Measurements from ENCODE around the gene IL22RA1. TPM values are rescaled to one million over a fixed set of nuclear protein-coding genes. Genes with fewer than 3 reads are reported as not detected.

IL22RA1 gene
- total RNA-seq, 4 donors from 2014 or later: 0.12 to 1.2 (median 0.39) TPM

GRCh38 chr1:24098943-24099638, 43.8 kb downstream of the IL22RA1 start:
- DNase-seq (ENCODE audit: low spot score) (no peak), ATAC-seq (ENCODE audit: low FRiP score) (no peak)
- no peak for TF ChIP-seq CTCF (IDR thresholded peaks at IDR 0.05)

GRCh38 chr1:24098102-24098501, 44.8 kb downstream of the IL22RA1 start:
- ATAC-seq (ENCODE audit: low FRiP score) (no peak), DNase-seq (ENCODE audit: low spot score) (no peak)
- TF ChIP-seq CTCF (IDR thresholded peaks at IDR 0.05): no peak

GRCh38 chr1:24097663-24098062, 45.3 kb downstream of the IL22RA1 start:
- TF ChIP-seq CTCF (IDR thresholded peaks at IDR 0.05): no peak
- ATAC-seq (ENCODE audit: low FRiP score): no peak

GRCh38 chr1:24096739-24097103, 46.2 kb downstream of the IL22RA1 start:
- ATAC-seq (ENCODE audit: low FRiP score): no peak
- no peak for DNase-seq (ENCODE audit: low spot score)
- no peak for TF ChIP-seq CTCF (IDR thresholded peaks at IDR 0.05)

More at GRCh38 chr1:24097663-24098062, 45.3 kb downstream of the IL22RA1 start:
- DNase-seq (ENCODE audit: low spot score): no peak

GRCh38 chr1:24096009-24096738, 46.8 kb downstream of the IL22RA1 start:
- DNase-seq (ENCODE audit: low spot score) (no peak), ATAC-seq (ENCODE audit: low FRiP score) (no peak)
- no peak for TF ChIP-seq CTCF (IDR thresholded peaks at IDR 0.05)

- ATAC-seq (ENCODE audit: low FRiP score) (no peak), DNase-seq (ENCODE audit: low spot score) (no peak)
- TF ChIP-seq CTCF (IDR thresholded peaks at IDR 0.05): no peak
Observed at GRCh38 chr1:24095140-24095859, 47.6 kb downstream of the IL22RA1 start.

Data from omental fat pad (tissue), 4 donors.